GM19023 (cell line): ENCODE results near the gene CPN2.
A peak's percentile ranks its signal among the peaks of the same experiment; 100 is the strongest.

ENCODE experiments used
- ATAC-seq: cut with Tn5 transposase; IDR thresholded peaks from one replicate; pipeline ENCODE4 v1.9.1; 2021; ENCODE audit warnings: mild to moderate bottlenecking, moderate library complexity; ENCODE audit not compliant: unreplicated experiment

Gene CPN2

DNA sequence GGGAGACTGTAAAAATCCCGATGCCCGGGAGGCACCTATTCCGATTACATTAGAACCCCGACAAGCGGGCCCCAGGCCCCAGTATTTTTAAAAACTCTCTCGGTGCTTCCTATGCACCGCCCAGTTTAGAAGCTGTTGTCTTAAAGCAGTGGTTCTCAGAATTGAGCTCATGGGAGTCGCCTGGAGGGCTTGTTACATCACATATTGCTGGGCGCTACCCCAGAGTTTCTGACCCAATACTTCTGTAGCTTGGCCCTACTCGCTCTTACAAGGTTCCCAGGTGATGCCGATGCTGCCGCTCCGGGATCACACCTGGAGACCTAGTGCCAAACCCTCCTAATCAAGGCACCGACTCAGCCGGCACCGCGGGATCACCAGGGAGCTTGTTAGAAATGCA is 35.2 kb downstream of the CPN2 start:
- ATAC-seq, result peak; percentile 24

DNA sequence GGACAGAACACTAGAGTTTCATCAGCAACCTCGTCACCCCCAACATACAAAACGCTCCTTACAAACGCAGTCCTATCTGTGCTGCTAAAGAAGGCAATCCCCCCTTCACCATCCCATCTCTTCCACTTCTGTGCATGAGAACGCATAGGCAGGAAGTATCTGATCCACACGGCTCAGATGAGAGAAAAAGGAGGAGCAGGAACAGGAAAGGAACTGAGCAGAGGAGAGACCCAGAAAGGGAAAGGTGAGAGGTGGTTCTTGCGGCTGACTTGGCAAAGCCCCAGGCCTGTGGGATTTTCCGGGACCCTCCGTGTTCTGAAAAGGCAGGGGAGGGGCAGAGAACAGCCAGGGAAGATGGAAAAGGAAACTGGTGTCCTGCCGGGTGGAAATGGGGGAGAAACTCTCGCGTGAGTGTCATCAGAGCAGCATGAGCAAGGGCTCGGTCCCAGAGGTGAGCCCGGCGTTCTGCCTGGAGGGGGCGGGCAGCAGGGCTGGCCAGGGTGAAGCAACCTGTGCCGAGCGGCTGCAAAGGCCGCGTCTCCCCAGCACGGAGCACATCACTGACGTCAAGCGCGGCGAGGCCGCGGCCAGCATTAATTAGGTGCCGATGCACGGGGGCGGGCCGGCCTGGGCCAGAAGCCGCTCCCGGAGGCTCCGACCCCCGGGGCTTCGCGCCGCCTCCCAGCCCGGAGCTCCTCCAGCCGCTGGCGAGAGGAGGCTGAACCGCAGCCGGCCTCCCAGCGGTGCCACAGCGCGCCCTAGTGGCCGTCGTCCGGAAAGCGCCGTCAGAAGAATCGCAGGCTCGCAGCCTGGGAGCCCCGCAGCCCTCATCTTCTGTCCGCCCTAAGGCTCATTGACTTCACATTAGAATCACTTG is 35.8 kb downstream of the CPN2 start:
- peak; percentile 90 for ATAC-seq

DNA sequence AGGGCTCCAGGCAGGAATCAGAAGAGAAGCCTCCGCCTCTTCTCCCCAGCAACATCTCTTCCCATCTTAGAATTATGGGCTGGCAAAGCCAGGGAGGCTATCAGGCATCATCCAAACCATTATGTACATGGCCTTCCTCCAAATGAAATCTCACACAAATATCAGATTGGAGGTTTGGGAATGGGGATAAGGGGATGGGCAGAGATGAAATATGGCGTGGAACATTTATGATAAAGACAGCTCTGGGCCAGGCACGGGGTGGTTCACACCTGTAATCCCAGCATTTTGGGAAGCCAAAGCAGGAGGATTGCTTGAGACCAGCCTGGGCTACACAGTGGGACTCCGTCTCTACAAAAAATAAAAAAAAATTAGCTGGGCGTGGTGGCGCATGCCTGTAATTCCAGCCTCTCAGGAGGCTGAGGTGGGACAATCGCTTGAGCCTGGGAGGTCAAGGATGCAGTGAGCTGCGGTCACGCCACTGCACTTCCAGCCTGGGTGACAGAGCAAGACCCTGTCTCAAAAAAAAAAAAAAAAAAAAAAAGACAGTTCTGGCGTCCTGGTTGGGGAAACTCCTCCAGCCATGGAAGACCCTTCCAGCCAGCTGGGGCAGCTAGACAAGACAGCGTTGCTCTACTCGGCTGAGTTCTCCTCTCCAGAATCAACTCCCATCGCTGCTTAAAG is 36.6 kb downstream of the CPN2 start:
- no peak for ATAC-seq

DNA sequence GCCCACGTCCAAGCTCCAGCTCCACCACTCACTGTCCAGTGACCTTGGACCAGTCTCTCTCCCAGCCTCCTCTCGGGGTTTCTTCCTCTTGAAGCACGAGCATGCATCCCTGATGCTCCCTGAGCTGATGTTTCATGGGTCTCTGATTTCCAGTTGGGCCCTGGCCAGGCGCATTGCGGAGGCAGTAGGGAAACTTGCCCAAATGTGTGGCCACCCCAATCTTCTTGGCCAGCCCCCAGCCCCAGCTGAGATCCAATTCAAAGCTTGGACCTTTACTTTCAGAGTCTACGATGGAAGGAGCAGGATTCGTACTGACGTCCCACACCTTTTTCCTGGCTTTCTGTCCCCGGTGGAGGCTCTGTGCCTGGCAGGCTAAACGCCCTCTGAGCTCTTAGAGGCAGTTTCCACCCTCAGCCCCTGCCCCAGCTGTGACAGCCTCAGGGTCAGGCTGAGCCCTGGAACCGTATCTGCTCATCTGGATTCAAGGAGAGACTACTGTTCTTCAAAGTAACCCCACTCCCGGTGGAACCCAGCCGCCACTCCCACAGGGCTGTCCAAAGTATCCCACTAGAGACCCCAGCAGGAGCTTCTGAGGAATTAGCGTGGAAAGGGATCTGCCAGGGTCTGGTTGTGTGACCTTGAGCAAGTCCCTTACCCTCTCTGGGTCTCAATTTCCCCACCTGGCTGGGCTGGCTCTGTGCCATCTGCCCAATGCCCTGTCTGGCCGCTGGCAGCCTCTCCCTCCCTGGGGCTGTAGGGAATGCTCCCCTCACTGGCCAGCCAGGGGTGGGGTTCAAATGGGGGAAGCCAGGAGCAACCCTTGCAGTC is 37.4 kb downstream of the CPN2 start:
- no peak for ATAC-seq

GRCh38 chr3:194312743-194313281 is 38.3 kb downstream of the CPN2 start:
- ATAC-seq, result no peak

GRCh38 chr3:194312186-194312742 is 38.9 kb downstream of the CPN2 start:
- no peak for ATAC-seq

DNA sequence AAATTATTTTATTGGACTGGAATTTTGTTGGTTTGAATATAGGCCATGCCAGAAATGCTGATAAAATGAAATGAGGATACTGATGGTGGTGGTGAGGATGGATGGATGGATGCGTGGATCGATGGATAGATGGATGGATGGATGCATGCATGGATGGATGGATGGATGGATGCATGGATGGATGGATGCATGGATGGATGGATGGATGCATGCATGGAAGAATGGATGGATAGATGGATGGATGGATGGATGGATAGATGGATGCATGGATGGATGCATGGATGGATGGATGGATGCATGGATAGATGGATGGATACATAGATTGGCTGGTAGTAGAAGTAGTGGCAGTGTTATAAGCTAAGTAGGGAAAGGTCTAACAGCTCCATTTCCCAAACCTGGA is 40.1 kb downstream of the CPN2 start:
- no peak for ATAC-seq

GRCh38 chr3:194310060-194310835 is 40.9 kb downstream of the CPN2 start:
- no peak for ATAC-seq

GRCh38 chr3:194308601-194309449 is 42.3 kb downstream of the CPN2 start:
- no peak for ATAC-seq

GRCh38 chr3:194307849-194308248 is 43.3 kb downstream of the CPN2 start:
- no peak for ATAC-seq

- peak; percentile 44 for ATAC-seq
Measured at GRCh38 chr3:194306771-194307640, 44.1 kb downstream of the CPN2 start.

DNA sequence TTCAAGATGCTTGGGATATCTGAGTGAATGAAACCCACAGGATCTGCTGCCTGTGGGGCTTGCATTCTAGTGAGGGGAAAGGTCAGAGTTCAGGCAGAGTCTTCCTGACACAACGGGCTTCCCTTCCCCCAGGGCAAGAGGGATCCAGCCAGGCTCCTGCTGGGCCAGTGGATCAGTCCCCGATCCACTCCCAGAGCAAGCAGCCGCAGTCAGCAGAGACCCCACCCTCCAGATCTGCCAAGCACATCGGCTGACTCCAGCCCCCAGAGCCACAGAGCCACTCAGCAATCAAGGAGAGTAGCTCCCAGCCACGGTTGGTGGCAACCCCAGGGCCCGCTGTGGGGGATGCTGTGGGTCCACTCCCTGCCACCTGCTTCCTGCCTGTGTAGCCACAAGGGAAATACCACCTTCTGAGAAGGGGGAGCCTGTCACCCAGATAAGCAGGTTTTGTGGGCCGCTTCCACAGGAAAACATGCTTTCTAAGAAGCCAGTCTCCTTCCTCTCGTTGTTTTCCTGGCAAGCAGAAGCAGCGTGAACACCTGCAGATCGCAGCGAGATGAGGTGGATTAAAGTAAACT is 44.9 kb downstream of the CPN2 start:
- ATAC-seq, result peak; percentile 32

DNA sequence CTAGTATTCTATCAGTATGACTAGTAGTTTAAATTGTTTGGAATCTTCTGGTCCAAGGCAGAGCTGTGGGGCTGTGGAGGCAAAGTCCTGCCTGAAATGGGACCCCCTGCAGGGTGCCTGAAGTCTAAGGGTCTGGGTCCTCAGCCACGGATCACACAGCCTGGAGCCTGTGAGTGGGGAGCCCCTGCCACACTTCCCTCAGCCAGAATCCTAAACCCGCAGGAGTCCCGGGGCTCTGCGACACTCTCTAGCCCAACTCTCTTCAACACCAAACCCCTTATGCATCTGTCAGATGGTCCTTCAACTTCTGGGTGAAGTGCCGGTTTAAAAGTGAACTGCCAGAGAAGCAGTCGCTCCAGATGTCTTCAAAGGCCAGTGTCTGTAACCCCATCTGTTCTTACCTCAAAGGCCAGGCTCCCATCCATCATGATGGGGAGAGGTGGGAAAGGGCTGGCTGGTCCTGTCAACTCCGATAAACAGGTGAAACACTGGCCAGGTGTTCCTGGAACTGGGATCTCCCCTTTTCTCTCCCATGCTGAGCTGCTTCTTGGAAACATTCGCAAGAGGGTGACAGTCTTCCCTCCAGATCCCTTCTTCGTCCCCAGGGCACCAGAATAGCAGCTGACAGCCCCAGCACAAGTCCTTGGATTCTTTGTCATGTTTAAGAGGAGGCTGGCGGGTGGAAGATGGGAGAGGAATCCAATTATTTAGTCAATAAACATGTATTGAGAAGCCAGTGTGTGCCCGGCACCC is 45.6 kb downstream of the CPN2 start:
- no peak for ATAC-seq

- no peak for ATAC-seq
Measured at GRCh38 chr3:194304186-194304917, 46.8 kb downstream of the CPN2 start.

DNA sequence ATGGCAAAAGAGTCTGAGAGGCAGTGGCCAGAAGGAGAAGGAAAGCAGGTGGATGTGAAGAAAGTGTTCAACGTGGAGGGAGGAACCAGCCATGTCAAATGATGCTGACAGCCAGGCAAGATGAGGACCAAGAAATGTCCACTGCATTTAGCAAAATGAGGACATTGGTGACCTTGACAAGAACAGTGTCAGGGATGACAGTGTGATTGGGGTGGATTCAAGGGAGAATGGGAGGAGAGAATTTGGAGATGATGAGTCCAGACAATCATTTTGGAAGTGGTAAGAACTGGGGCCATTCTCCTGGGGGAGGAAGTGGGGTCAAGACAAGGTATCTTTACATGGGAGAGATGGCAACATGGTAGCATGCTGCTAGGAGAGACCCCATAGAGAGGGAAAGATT is 47.4 kb downstream of the CPN2 start:
- no peak for ATAC-seq

- ATAC-seq, result no peak
Measured at GRCh38 chr3:194301730-194302129, 49.4 kb downstream of the CPN2 start.
